GM23248 (cell line): ENCODE data around the gene IL17REL. TPM values are rescaled to one million over a fixed set of nuclear protein-coding genes. Genes with fewer than 3 reads are reported as not detected.

Experiments used
- DNase-seq: peaks from one replicate; pipeline ENCODE4 v3.0.0-alpha.2; 2015
- H2AFZ ChIP-seq: fragments of 200-600 bp; sonication (generic); 2 replicates; pipeline ENCODE4 v1.6.1; 2016; ENCODE audit warnings: antibody characterized with exemption
- H3F3A ChIP-seq: fragments of 200-600 bp; sonication (generic); 2 replicates; pipeline ENCODE4 v1.6.1; 2016; ENCODE audit warnings: mild to moderate bottlenecking, antibody characterized with exemption, mixed run types; ENCODE audit not compliant: insufficient read depth
- H3K27ac ChIP-seq: fragments of 200-600 bp; sonication (generic); 2 replicates; pipeline ENCODE4 v1.5.1; 2016; ENCODE audit warnings: mild to moderate bottlenecking
- H3K27me3 ChIP-seq: fragments of 200-600 bp; sonication (generic); replicated peaks from 2 replicates; pipeline ENCODE4 v1.6.1; 2016; ENCODE audit warnings: mild to moderate bottlenecking; ENCODE audit not compliant: insufficient read depth
- H3K36me3 ChIP-seq: fragments of 200-600 bp; sonication (generic); 2 replicates; pipeline ENCODE4 v1.6.1; 2016; ENCODE audit warnings: low read depth, mild to moderate bottlenecking
- H3K4me1 ChIP-seq: fragments of 200-600 bp; sonication (generic); 2 replicates; pipeline ENCODE4 v1.6.1; 2016; ENCODE audit warnings: mild to moderate bottlenecking; ENCODE audit not compliant: insufficient read depth
- H3K4me2 ChIP-seq: fragments of 200-600 bp; sonication (generic); one replicate; pipeline ENCODE4 v1.6.1; 2016; ENCODE audit warnings: mild to moderate bottlenecking; ENCODE audit not compliant: unreplicated experiment
- H3K4me3 ChIP-seq: fragments of 200-600 bp; sonication (generic); 2 replicates; pipeline ENCODE4 v1.5.1; 2016; ENCODE audit warnings: mild to moderate bottlenecking
- H3K79me2 ChIP-seq: fragments of 200-600 bp; sonication (generic); 2 replicates; pipeline ENCODE4 v1.6.1; 2016; ENCODE audit warnings: mild to moderate bottlenecking; ENCODE audit not compliant: insufficient read depth
- H3K9ac ChIP-seq: fragments of 200-600 bp; sonication (generic); 2 replicates; pipeline ENCODE4 v1.6.1; 2016; ENCODE audit warnings: mild to moderate bottlenecking
- H3K9me2 ChIP-seq: fragments of 200-600 bp; sonication (generic); 2 replicates; pipeline ENCODE4 v1.6.1; 2016; ENCODE audit warnings: mixed run types, mild to moderate bottlenecking, moderate library complexity; ENCODE audit not compliant: insufficient read depth
- H3K9me3 ChIP-seq: fragments of 200-600 bp; sonication (generic); one replicate; pipeline ENCODE4 v1.6.1; 2017; ENCODE audit warnings: low read depth
- H4K20me1 ChIP-seq: fragments of 200-600 bp; sonication (generic); 2 replicates; pipeline ENCODE4 v1.6.0; 2016; ENCODE audit not compliant: insufficient read depth
- EZH2 ChIP-seq: fragments of 200-600 bp; sonication (generic); IDR thresholded peaks from 2 replicates; pipeline ENCODE4 v1.6.1; 2018; ENCODE audit warnings: antibody characterized with exemption, mild to moderate bottlenecking; ENCODE audit not compliant: insufficient read depth, poor library complexity, severe bottlenecking
- EZH2phosphoT487 ChIP-seq: fragments of 200-600 bp; sonication (generic); IDR thresholded peaks from 2 replicates; pipeline ENCODE4 v1.6.1; 2018; ENCODE audit warnings: antibody characterized with exemption, moderate library complexity, mild to moderate bottlenecking, low read depth; ENCODE audit not compliant: insufficient read depth
- WGBS, 2 experiments: methylation state at CpG; one replicate each; pipeline ENCODE4 v1.1.6; 2015 to 2017; ENCODE audit warnings: low lambda C conversion rate in 2 of 2, low coverage in 1 of 2; ENCODE audit errors: missing lambda C conversion rate in 2 of 2; 5-methylcytosine and 5-hydroxymethylcytosine counted together
- in situ Hi-C: fragments of 300-500 bp; cut with MboI; formaldehyde crosslinking; loops from 2 replicates; pipeline ENCODE4 v1.15.0; 2020
- polyA plus RNA-seq: library from polyadenylated mRNA; unstranded; fragments of >200 nt; fragmentation: Nextera tagmentation; extraction: Ambion mirVana; gene quantifications from 2 replicates; pipeline ENCODE4 v1.2.1, GENCODE V29; 2016
- total RNA-seq: library from RNA; depleted of rRNA; stranded (reverse); fragments of >200 nt; shearing (Covaris generic); gene quantifications from 2 replicates; pipeline ENCODE4 v1.2.3, GENCODE V29; 2014

The IL17REL gene
- total and polyA plus RNA-seq, 2 experiments from 2014 or later = not detected

DNA sequence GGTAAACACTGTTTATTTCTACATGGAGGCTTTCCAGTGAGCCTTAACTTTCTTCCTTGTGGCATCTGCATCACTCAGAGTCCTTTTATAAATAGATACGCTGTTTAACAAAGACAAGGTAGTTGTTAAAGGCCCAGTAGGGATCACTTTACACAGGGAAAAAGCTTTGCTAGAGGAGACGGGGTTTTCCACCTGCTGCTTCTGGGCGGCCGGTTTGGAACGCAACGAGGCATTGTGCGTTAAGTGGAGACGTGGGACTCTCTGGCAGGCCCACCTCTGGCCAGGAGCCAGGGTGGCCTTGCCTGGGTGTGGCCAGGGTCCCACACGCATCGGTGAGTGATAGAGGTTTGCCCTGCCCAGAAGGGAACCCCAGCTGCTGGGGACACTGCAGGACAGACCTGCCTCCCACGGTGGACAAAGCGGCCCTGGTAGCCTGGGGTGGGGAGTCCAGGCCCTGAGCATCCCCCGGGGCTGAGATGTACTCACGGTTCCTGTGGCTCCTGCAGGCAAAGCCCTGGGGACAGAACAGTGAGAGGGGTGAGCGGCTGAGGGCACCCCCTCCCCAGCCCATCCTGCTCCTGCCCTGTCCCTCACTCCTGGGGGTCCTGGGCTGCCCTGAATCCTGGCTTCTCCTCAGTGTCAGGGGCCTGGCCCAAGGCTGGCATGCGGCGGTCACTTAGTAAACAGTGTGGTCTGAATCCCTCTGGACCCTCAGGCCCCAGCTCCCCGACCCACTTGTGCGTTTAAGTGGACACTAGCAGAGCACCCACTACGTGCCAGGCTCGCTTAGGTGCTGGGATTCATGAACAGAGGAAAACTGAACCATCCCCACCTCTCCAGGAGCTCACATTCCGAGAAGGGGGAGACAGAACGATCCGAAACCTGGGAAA is 4.2 kb downstream of the IL17REL start:
- H3K9me2 ChIP-seq = no peaks in the 10 kb centered on the region
- H3K79me2 ChIP-seq = no peaks in the 10 kb centered on the region
- WGBS, 2 experiments = 65 to 67% methylated on average over 24 of the region's 24 CpGs
- in situ Hi-C loops = no loop called here
- H4K20me1 ChIP-seq = no peaks in the 10 kb centered on the region
- no peak overlapping the region for H3K4me3 ChIP-seq
- no peak for TF ChIP-seq EZH2phosphoT487
- TF ChIP-seq EZH2 = no peak
- H3K27ac ChIP-seq = no peak overlapping the region
- no peaks in the 10 kb centered on the region for H3K9me3 ChIP-seq
- peaks cover 42% of the 10 kb centered on the region for H3K27me3 ChIP-seq
- no peaks in the 10 kb centered on the region for H3K4me1 ChIP-seq
- no peak for DNase-seq
- no peak overlapping the region for H2AFZ ChIP-seq
- no peaks in the 10 kb centered on the region for H3F3A ChIP-seq
- H3K36me3 ChIP-seq = no peaks in the 10 kb centered on the region
- no peak overlapping the region for H3K4me2 ChIP-seq
- H3K9ac ChIP-seq = no peak overlapping the region

DNA sequence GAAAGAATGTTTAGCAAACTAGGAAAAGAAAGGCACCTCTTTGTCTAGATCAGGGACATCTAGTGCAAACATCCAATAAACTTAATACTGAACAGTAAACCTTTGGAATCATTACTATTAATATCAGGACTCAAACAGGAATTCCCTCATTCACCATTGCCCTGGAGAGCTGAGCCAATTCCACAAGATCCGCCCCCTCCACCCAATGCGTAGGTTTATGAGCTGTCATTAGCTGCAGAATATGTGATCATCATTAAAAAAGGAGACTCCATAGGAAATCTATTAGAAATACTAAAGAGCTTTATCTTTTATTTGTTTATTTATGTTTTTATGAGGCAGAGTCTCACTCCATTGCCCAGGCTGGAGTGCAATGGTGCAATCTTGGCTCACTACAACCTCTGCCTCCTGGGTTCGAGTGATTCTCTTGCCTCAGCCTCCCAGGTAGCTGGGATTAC is 5.5 kb downstream of the IL17REL start:
- H4K20me1 ChIP-seq = no peaks in the 10 kb centered on the region
- 77 to 78% methylated on average over 3 of the region's 3 CpGs for WGBS, 2 experiments
- no peak overlapping the region for H3K4me3 ChIP-seq
- H3K4me2 ChIP-seq = no peak overlapping the region
- H3F3A ChIP-seq = no peaks in the 10 kb centered on the region
- no peak overlapping the region for H2AFZ ChIP-seq
- H3K9me2 ChIP-seq = no peaks in the 10 kb centered on the region
- no peak overlapping the region for H3K27ac ChIP-seq
- H3K36me3 ChIP-seq = no peaks in the 10 kb centered on the region
- DNase-seq = no peak
- in situ Hi-C loops = no loop called here
- H3K4me1 ChIP-seq = no peaks in the 10 kb centered on the region
- H3K27me3 ChIP-seq = peaks cover 32% of the 10 kb centered on the region
- no peak overlapping the region for H3K9ac ChIP-seq
- H3K9me3 ChIP-seq = no peaks in the 10 kb centered on the region
- TF ChIP-seq EZH2 = no peak
- TF ChIP-seq EZH2phosphoT487 = no peak
- no peaks in the 10 kb centered on the region for H3K79me2 ChIP-seq

DNA sequence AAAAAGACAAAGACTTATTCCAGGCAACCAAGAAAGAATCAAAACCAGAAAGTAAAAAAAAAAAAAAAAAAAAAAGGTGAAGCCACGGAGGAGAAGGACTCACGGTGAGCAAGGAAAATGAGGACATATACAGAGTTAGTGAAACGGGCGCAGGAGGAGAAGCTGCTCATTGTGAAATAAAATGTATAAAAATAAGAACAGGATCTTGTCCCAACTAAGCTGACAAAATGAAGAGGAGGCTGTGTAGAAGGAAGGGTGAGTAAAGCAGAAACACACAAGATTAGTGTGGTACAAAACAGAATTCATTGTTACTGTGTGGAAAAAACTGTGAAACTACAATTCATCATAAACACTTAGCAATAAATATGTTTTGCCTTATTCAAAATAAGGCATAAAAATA is 7.6 kb downstream of the IL17REL start:
- H3K36me3 ChIP-seq = no peaks in the 10 kb centered on the region
- TF ChIP-seq EZH2 (no peak), EZH2phosphoT487 (no peak)
- no peak overlapping the region for H2AFZ ChIP-seq
- H3F3A ChIP-seq = no peaks in the 10 kb centered on the region
- H3K9me2 ChIP-seq = no peaks in the 10 kb centered on the region
- no peaks in the 10 kb centered on the region for H3K9me3 ChIP-seq
- H3K79me2 ChIP-seq = no peaks in the 10 kb centered on the region
- H3K27ac ChIP-seq = no peak overlapping the region
- H3K4me2 ChIP-seq = no peak overlapping the region
- peaks cover 14% of the 10 kb centered on the region; the same call in 1 of the 2 replicates for H3K27me3 ChIP-seq
- no peak overlapping the region for H3K9ac ChIP-seq
- no peaks in the 10 kb centered on the region for H4K20me1 ChIP-seq
- 33 to 46% methylated on average over 4 of the region's 4 CpGs for WGBS, 2 experiments
- H3K4me3 ChIP-seq = no peak overlapping the region
- no peaks in the 10 kb centered on the region for H3K4me1 ChIP-seq
- in situ Hi-C loops = no loop called here
- DNase-seq = no peak

DNA sequence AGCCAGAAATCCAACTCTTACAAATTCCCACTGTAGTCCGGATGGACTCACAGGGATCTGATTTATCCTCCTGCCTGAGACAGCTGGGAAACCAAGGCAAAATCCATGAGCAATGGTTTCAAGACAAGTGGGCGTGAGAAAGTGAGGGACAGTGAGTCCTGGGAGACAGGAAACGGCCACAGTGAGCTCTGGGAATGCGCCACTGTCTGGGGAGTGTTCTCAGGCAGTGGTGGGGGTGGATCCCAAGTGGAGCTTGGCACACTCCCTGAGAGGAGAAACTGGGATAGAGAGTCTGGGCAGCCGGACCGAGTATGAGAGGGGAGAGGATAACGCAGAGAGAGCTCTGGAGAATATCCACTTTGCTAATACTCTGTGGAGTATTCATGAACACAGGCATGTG is 9.8 kb downstream of the IL17REL start:
- in situ Hi-C loops = no loop called here
- WGBS, 2 experiments = 55 to 68% methylated on average over 7 of the region's 7 CpGs
- Histone ChIP-seq H3K4me2 (no peak overlapping the region), H3K4me3 (no peak overlapping the region), H3K9me3 (no peaks in the 10 kb centered on the region), H3K27me3 (peaks cover 10% of the 10 kb centered on the region; the same call in 1 of the 2 replicates), H3K36me3 (no peaks in the 10 kb centered on the region), H3K4me1 (no peaks in the 10 kb centered on the region), H4K20me1 (no peaks in the 10 kb centered on the region), H2AFZ (no peak overlapping the region), H3K27ac (no peak overlapping the region), H3K9ac (no peak overlapping the region), H3F3A (no peaks in the 10 kb centered on the region), H3K79me2 (no peaks in the 10 kb centered on the region), H3K9me2 (no peaks in the 10 kb centered on the region)
- DNase-seq = peak; percentile 18
- TF ChIP-seq EZH2phosphoT487 (no peak), EZH2 (no peak)
